Cardiac muscle cell (in vitro differentiated cells and primary cell): ENCODE results near the gene HADHB. TPM values are rescaled to one million over a fixed set of nuclear protein-coding genes. Genes with fewer than 3 reads are reported as not detected.
"Not testable (repeated sequence)": the region's sequence is repeated elsewhere in the genome, so short reads cannot be mapped to it uniquely, and the experiment has no call there.

Experiments
- DNase-seq, 2 donors: peaks; one replicate each; pipeline versions ENCODE4 v3.0.0 to v3.0.0-alpha.2; 2010 to 2017; ENCODE audit warnings: low read depth in 1 of 2, low spot score in 1 of 2
- H3K27ac ChIP-seq: fragments of 200-600 bp; sonication (generic); 2 replicates; pipeline ENCODE4 v1.5.1; 2016
- H3K27me3 ChIP-seq: fragments of 200-600 bp; sonication (generic); 2 replicates; pipeline ENCODE4 v1.6.0; 2016; ENCODE audit warnings: control low read depth
- H3K36me3 ChIP-seq: fragments of 200-600 bp; sonication (generic); 2 replicates; pipeline ENCODE4 v1.5.1; 2016; ENCODE audit warnings: control low read depth
- H3K4me1 ChIP-seq: fragments of 200-600 bp; sonication (generic); 2 replicates; pipeline ENCODE4 v1.8.1; 2017; ENCODE audit warnings: low read depth, mild to moderate bottlenecking, mixed run types
- H3K4me3 ChIP-seq: fragments of 200-600 bp; sonication (generic); 2 replicates; pipeline ENCODE4 v1.5.1; 2016; ENCODE audit warnings: mild to moderate bottlenecking
- H3K9me3 ChIP-seq: fragments of 200-600 bp; sonication (generic); 2 replicates; pipeline ENCODE4 v1.5.1; 2017; ENCODE audit warnings: low read depth, mild to moderate bottlenecking, control low read depth
- polyA plus RNA-seq: library from polyadenylated mRNA; unstranded; fragments of >200 nt; fragmentation: Nextera tagmentation; extraction: Ambion mirVana; gene quantifications from 2 replicates; pipeline ENCODE4 v1.2.1, GENCODE V29; 2016
- total RNA-seq: library from RNA; depleted of rRNA; stranded (reverse); fragments of >200 nt; gene quantifications from 2 replicates; pipeline ENCODE4 v1.2.3, GENCODE V29; 2016
- TF ChIP-seq, protein P1 (sequence below): IDR thresholded peaks from 2 replicates; pipeline ENCODE4 v1.5.1; 2012; ENCODE audit warnings: low read depth, mild to moderate bottlenecking, low read length

HADHB gene
- total and polyA plus RNA-seq, 2 experiments from 2014 or later, result 108 to 229 TPM

DNA sequence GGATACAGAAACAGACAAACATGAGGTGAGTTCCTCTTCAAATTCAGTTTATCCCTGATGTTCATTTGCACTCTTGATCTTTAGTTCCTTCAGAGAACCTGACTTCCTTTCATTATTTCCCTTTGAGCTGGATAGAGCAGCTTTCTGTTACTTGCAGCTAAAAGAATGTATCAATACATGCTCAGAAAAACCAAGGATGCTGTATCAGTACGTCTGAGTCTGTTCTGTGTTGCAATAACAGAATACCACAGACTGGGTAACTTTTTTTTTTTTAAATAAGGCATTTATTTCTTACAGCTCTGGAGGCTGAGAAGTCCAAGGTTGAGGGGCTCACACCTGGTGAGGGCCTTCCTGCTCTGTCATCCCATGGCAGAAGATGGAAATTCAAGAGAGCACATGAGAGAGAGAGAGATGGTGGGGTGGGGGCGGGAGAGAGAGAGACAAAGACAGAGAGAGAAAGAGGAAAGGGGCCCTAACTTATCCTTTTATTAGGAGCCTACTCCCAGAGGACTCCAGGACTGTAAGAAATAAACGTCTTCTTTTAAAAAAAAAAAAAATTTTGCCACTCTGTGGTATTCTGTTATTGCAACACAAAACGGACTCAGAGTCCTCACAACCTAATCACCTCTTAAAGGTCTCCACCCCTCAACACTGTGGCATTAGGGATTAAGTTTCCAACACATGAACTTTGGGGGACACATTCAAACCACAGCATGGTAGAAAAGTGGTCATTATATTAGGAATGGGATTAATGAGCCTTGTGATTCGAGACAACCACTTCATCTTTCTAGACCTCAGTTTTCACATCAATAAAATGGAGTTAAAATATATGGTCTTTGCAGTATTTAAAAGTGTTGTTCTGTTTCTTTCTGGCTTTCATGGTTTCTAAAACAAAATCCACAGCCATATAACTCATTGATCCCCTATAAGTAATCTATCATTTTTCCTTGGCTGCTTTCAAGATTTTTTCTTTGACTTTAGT is 82.8 kb downstream of the HADHB start:
- Histone ChIP-seq H3K27ac (no peak overlapping the region), H3K27me3 (no peaks in the 10 kb centered on the region), H3K4me3 (no peak overlapping the region), H3K4me1 (no peaks in the 10 kb centered on the region), H3K9me3 (no peaks in the 10 kb centered on the region), H3K36me3 (no peaks in the 10 kb centered on the region)
- DNase-seq, result peak in 1 of 2 donors; percentile 68
- TF ChIP-seq, protein P1, sequence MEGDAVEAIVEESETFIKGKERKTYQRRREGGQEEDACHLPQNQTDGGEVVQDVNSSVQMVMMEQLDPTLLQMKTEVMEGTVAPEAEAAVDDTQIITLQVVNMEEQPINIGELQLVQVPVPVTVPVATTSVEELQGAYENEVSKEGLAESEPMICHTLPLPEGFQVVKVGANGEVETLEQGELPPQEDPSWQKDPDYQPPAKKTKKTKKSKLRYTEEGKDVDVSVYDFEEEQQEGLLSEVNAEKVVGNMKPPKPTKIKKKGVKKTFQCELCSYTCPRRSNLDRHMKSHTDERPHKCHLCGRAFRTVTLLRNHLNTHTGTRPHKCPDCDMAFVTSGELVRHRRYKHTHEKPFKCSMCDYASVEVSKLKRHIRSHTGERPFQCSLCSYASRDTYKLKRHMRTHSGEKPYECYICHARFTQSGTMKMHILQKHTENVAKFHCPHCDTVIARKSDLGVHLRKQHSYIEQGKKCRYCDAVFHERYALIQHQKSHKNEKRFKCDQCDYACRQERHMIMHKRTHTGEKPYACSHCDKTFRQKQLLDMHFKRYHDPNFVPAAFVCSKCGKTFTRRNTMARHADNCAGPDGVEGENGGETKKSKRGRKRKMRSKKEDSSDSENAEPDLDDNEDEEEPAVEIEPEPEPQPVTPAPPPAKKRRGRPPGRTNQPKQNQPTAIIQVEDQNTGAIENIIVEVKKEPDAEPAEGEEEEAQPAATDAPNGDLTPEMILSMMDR, result no peak

DNA sequence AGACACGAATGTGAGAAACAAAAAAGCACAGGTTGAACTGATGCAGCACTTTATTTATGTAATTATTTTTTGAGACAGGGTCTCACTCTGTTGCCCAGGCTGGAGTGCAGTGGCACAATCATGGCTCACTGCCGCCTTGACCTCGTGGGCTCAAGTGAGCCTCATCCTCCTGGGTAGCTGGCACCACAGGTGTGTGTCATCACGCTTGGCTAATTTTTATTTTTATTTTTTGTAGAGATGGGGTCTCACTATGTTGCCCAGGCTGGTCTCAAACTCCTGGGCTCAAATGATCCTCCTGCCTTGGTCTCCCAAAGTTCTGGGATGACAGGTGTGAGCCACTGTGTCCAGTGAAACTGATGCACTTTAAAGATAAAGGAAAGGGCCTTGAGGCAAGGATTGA is 84.3 kb downstream of the HADHB start:
- not testable (repeated sequence) for H3K9me3 ChIP-seq, H3K4me1 ChIP-seq, H3K27ac ChIP-seq, H3K4me3 ChIP-seq, H3K36me3 ChIP-seq, DNase-seq, H3K27me3 ChIP-seq

- no peaks in the 10 kb centered on the region for H3K36me3 ChIP-seq
- no peaks in the 10 kb centered on the region for H3K27me3 ChIP-seq
- DNase-seq, result peak; percentile 82 to 85
- no peak overlapping the region for H3K27ac ChIP-seq
- H3K4me3 ChIP-seq, result no peak overlapping the region
- no peaks in the 10 kb centered on the region for H3K9me3 ChIP-seq
- TF ChIP-seq, protein P1, result peak; percentile 95
- no peaks in the 10 kb centered on the region for H3K4me1 ChIP-seq
These were observed 85.4 kb downstream of the HADHB start for GRCh38 chr2:26330114-26330549.

GRCh38 chr2:26330604-26331003 is 85.9 kb downstream of the HADHB start:
- TF ChIP-seq, protein P1, result no peak
- no peaks in the 10 kb centered on the region for H3K9me3 ChIP-seq
- no peaks in the 10 kb centered on the region for H3K36me3 ChIP-seq
- H3K27me3 ChIP-seq, result no peaks in the 10 kb centered on the region
- H3K4me3 ChIP-seq, result no peak overlapping the region
- DNase-seq, result no peak
- H3K27ac ChIP-seq, result no peak overlapping the region
- no peaks in the 10 kb centered on the region for H3K4me1 ChIP-seq

DNA sequence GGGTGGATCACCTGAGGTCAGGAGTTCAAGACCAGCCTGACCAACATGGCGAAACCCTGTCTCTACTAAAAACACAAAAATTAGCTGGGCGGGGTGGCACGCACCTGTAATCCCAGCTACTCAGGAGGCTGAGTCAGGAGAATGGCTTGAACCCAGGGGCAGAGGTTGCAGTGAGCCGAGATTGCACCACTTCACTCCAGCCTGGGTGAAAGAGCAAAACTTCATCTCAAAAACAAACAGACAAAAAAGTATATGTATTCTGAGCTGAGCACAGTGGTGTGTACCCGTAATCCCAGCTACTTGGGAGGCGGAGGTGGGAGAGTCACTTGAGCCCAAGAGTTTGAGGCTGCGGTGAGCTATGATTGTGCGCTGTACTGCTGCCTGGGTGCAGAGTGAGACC is 86.6 kb downstream of the HADHB start:
- not testable (repeated sequence) for DNase-seq, H3K4me1 ChIP-seq, H3K9me3 ChIP-seq, H3K36me3 ChIP-seq, H3K27ac ChIP-seq, H3K4me3 ChIP-seq, H3K27me3 ChIP-seq

GRCh38 chr2:26333293-26333692 is 88.6 kb downstream of the HADHB start:
- H3K36me3 ChIP-seq, result no peaks in the 10 kb centered on the region
- no peaks in the 10 kb centered on the region for H3K4me1 ChIP-seq
- H3K27ac ChIP-seq, result no peak overlapping the region
- no peak overlapping the region for H3K4me3 ChIP-seq
- H3K27me3 ChIP-seq, result no peaks in the 10 kb centered on the region
- no peaks in the 10 kb centered on the region for H3K9me3 ChIP-seq
- TF ChIP-seq, protein P1, result no peak
- DNase-seq, result no peak
